HL-60/S4 treated with phorbol 12-myristate 13-acetate at 8.2 ng/mL for 4 days and 3 days (cell line): ENCODE data around the gene MFNG.

Source experiments
- in situ Hi-C: fragments of 300-500 bp; cut with MboI; formaldehyde crosslinking; loops from 2 replicates; pipeline ENCODE4 v1.15.0; 2022; ENCODE audit warnings: low sequenced_read_pairs

The MFNG gene

DNA sequence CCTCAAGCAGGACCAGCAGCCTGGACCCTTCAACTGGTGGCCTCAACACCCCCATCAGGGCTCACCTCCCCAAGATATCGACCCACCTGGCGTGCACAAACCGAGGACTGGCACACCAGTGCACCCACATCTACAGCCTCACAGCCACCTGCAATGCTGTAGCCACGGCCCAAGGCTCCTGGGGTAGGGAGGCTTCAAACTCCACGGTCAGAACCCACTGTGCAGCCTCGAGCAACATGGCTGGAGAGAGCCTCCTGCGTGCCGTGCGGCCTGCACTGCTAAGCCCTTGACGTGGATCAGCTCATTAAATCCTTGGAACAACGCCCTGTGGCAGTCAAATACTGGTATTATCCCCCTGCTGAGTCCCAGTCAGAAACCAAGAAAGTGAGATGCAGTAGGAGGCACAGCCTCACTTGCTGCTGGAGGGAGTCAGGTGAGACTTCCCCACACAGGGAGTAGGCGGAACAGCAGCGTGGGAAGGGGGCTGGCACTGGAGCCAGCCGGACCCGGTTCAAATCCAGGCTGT is 28.4 kb upstream of the MFNG start:
- in situ Hi-C loops, result no loop called here

DNA sequence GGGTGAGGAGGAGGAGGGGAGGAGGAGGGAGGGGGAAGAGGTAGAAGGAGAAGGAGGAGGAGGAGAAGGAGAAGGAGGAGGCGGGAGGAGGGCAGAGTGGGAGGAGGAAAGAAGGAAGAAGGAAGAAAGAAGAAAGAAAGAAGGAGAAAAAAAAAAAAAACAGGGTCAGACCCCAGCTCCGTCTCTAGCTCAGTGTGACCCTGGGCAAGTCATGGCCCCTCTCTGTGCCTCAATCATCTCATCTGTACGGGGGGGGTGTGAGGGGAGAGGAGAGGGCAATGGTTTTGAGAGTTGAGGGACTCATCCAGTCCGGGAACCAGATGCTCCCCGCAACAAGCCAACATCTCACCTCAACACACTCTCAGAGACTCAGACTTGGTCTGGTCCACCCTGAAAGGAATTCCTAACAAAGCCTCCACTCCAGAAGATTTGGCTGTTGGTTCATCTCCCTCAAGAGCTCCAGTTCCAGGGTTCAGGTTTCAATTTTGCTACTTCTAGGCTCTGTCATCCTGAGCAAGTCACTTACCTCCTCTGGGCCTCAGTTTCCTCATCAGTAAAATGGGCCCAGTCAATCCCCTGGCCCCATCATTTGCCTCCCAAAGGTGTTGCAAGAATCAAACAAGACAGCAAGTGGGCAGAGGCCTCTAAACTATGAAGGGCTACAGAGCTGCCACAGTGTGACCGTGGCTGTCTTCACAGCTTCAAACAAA is 25.4 kb upstream of the MFNG start:
- in situ Hi-C loops, result no loop called here

DNA sequence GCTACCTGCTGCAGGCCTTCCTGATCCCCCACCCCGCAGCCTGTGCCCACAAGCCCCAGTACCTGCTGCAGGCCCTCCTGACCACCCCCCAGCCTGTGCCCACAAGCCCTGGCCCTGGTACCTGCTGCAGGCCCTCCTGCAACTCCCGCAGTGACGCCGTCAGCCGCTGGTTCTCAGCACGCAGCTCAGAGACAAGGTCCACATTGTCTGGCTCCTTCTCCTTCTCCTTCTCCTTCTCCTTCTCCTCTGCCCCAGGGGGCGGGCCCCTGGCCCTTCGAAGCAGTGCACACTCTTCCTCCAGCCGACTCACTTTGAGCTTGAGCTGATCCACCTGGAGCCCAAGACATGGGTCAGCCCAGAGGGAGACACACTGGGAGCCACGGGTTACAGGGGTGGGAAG is 23.9 kb upstream of the MFNG start:
- in situ Hi-C loops, result no loop called here

DNA sequence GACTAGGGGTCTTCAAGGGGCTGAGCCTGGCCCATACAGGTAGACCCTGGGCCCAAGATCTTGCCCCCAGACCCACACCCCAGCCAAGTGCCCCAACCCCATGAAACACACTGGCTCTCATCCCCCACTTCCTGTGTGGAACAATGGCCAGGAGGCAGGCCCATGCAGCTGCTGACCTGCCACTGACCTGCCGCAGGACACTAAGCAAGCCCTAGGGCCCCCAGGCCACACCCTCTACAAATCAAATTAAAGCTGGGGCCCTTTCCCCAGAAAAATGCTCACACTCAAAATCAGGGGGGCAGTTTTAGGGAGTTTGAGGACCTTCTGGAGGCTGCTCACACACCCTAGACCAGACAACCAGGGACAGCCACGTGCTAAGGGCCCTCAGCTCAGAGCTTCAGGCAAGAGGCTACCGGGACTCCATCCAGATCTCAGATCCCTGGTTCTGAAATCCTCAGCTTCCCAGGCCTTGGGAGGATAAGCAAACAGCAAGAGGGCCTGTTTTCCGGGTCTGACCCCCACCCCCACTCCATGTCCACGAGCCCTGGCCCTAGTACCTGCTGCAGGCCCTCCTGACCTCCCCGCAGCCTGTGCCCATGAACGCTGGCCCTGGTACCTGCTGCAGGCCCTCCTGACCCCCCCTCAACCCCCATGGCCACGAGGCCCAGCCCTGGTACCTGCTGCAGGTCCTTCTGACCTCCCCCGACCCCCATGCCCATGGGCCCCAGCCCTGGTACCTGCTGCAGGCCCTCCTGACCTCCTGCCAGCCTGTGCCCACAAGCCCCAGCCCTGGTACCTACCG is 23.1 kb upstream of the MFNG start:
- in situ Hi-C loops, result no loop called here

DNA sequence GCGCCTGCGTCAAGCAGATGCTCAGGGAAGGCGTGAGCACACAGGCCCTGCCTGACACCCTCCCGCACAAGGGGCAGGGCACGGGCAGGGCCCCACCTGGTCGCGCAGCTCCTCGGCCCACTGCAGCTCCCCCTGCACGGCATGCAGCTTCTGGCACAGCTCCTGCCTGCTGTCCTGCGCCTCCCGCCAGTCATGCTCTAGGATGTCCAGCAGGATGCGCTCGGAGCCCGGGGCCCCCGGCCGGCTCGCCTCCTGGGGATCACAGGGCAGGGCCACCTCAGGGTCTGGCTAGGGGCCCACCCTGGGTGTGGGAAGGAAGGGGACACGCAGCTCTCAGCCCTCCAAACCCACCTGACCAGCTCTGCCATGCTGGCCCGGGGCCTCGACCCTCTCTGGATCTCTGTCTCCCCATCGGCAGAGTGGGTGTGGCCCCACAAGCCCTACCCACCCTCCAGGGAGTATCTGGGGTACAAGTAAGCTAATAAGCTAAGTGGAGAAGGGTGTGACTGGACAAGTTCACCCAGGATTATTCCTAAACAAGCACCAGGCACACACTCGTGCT is 22.3 kb upstream of the MFNG start:
- in situ Hi-C loops, result no loop called here

DNA sequence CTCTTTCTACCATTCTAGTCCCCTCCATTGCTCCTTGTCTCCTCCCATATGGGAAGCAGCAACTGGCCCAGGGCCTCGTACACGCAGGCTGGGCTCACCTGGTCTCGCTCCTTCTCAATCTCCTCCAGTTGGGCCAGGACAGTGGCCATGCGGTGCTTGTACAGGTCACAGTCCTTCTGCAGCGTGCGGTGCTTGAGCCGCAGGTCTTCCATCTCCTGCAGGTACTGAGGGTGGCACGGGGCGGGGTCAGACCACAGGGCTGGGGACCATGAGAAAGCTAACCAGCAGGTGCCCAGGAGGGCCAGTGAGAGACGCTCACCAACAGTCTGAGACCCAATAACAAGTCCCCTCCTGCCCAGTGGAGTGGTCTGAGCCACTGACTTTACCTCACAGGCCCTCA is 21.5 kb upstream of the MFNG start:
- in situ Hi-C loops, result no loop called here

DNA sequence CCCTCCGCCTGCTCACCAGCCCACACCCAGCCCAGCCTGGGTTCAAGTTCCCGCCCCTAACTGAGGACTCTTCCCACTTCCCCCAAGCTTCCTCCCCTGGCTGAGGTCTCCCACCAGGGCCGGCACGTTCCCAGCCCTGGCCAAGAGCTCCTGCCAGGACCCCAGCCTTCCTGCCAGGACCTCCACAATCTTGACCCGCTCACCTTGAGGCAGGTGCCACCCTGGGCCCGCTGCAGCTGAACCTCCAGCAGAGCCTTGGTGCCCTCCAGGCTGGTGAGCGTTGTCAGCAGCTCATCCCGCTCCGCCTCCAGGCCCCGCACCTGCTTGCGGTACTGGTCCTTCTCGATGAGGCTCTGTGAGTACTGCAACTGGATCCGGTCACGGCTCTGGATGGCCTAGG is 19.8 kb upstream of the MFNG start:
- in situ Hi-C loops, result no loop called here

DNA sequence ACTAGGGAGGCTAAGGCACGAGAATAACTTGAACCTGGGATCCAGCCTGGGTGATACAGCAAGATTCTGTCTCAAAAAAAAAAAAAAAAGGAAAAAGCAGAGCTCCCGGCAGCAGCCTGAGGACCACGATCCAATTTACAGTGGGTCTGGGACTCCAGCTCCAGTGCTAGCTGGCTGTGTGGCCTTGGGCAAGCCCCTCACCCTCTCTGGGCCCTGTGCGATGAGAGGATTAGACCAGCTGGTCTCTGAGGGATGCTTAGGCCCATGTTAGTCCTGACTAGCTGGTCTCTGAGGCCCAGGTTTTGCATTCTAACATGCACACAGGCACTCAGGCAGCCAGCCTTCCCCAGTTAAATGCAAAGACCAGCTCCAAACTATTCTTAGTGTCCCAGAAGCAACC is 19.4 kb upstream of the MFNG start:
- in situ Hi-C loops, result no loop called here

DNA sequence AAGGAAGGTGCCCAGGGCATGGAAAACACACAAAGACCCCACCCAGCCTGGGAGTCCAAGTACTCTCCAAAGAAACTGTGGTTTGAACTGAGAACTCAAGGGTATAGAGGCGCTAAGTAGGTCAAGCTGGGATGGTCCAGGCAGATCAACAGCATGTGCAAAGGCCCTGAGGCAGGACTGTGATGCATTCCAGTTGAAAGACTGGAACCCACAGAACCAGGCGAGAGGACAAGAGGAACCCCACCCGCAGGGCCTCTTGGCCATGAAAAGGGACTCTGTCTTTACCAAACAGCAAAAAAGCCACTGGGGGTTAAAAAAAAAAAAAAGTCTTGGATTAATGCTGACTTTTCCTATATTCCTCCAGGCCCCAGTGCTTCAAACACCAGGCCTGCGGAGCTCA is 18.8 kb upstream of the MFNG start:
- in situ Hi-C loops, result no loop called here

DNA sequence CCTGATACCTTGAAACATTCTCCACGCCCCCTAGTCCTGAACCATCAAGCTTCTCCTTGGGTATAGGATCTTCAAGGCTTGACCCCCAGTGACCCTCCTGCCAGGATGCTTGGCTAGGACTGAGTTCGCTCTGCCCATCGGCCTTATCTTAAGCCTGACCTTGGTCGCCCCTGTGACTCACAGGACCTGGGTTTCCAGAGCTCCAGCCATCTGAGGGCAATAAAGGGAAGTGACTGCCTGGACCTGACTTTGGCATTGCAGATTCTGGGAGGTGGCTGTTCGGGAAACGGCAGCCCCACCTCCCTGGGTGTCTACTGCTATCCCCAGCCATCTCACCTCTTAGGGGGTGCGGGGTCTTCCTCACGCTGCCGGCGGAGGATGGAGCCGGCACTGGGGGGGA is 17.7 kb upstream of the MFNG start:
- in situ Hi-C loops, result no loop called here

DNA sequence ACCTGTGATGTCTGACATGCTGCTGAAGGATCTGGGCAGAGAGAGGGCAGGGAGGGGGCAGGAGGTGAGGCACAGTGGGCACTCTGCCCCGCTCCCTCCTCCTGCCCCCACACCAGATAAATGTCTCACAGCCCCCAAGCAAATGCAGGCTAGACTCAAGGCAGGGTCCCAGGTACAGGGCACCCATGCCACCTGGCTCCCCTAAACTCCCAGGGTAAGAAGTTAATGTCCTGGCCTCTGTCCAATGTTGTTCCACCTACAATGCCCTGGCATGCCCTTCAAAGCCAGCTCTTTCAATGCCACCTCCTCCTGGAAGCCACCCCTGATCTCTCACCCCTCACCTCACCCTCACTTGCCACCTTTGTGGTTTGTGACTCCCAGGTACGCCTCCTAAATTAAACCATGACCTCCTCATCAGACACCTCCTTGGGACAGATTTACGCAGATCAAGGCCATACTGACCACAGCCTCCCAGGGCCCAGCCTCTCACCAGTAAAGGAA is 17.0 kb upstream of the MFNG start:
- in situ Hi-C loops, result no loop called here

DNA sequence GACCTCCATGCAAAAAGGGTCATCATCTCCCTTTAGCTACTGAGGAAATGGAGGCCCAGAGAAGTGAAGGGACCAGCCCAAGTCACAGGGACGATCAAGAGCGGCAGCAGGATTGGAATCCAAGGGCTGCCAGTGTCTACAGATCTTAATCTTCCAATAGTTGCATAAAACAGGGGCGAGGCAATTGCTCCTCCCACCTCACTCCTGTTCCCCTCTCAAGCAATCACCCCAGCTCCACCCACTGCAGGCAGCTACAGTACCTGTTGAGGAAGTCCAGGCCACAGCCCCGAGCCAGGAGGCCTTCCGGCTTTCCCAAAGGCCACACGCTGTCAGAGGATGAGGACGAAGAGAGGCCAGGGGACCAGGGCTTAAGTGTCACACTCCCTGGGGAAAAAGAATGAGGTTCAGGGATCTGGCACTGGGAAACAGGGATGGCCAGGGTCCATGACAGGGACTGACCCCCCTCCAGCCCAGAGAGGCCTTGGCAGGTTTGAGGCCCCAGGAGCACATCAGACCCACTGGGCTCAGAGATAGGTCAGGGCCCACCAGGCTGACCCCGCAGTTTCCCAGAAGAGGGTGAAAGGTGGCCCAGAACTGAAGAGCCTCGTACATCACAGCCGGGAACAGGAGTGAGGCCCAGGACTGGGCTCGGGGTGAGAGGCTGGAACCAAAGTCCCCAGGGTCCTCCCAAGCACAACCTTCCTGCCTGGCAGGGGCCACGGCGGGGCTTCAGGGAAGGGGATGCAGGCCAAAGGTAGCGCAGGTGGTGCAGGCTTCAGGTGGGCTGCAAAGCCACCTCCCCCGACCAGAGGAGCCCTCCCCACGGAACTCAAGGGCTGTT is 16.4 kb upstream of the MFNG start:
- in situ Hi-C loops, result no loop called here

DNA sequence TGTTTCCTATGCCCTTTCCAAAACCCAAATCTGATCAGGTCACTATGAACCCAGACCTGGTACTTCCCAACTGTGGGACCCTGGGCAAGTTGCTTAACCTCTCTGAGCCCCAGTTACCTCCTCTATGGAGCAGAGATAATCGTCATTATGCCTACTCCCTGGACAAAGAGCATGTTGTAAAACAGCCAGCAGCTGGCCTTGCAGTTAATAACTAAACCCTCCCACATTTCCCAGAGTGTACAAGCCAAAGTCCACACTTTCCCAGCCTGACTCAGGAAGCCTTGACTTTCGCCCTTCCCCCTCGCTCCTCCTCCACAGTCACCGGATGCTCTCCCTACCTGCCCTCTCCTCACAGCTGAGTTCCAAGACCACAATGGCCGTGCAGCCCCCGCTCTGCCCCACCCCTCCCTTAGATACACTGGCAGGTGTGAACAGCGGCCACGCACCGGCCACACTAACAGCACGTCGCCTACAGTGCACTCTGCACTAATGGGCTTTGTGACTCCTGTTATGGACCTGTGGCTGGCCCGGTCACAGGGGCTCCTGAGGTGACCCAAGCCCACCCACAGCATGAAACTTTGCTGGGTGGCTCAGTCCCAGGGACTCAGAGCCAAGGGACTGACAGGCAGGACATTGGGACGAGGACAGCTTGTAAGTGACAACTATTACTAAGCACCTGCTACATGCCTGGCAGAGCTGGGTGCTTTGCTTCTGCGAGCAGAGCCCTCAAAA is 15.6 kb upstream of the MFNG start:
- in situ Hi-C loops, result no loop called here

DNA sequence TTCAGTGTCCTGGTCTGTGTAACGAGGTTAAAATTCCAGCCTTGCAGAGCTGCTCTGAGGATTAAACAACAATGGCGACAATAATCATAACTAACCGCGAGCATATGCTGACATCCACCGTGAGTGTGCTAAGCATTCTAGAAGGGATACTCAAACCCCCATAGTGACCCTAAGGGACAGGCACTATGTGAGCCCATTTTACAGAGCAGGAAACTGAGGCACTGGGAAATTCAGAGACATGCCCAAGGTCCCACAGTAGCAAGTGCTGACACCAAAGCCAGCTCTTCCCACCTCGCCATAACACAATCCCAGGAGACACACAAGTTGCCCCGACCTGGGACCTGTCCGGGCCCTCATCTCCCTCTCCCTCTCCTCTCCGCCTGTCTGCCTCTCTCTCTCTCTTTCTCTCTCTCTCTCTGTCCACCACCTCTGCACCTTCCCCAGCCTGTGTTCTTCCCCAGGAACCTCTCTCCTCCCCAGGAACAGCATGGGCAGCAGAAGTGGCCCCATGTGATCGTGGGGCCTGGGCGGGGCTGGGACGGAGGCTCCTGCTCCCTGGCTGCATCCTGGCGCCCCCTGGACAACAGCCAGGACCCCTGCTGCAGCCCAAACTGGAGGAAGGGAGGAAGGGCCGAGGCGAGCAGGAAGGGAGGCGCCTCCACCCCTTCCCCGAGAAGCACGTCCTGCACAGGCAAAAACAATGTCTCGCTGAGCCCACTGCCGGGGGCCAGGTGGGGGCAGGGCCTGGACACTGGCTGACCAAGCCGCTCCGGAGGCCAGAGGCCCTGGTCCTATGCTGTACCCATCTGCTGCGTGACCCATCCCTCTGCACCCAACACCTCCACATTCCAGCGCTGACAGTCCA is 14.8 kb upstream of the MFNG start:
- in situ Hi-C loops, result no loop called here

DNA sequence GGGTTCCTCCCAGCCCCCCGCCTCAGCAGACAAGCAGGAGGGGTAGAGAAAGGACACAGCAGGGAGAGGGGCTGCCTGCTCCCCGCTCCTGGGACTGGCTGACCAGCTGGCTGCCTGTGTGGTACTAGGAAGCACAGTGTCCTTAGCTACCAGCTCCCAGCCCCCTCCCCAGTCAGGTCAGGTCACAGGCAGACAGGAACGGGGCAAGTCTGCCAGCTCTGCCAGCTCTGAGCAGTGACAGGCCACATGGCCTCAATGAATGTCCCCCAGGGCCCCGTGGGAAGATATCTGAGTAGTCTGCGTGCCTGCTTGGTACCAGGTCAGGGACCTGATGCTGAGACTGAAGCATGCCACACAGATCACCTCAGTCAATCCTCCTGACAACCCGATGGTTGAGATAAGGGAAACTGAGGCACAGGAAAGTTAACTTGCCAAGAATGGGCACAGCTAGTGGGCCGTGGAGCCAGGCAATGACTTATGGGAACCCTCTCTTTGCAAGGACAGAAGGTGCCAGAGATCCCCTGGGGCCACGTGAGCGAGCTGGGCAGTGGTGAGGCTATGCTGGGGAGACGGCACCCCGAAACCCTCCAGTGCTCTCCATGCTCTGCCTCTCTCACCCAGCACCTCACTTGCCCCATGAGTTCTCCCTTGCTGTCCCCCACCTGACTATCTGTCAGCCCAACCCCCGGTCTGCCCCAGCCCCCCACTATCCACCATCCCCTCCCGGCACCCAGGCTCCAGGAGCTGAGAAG is 13.8 kb upstream of the MFNG start:
- in situ Hi-C loops, result no loop called here

DNA sequence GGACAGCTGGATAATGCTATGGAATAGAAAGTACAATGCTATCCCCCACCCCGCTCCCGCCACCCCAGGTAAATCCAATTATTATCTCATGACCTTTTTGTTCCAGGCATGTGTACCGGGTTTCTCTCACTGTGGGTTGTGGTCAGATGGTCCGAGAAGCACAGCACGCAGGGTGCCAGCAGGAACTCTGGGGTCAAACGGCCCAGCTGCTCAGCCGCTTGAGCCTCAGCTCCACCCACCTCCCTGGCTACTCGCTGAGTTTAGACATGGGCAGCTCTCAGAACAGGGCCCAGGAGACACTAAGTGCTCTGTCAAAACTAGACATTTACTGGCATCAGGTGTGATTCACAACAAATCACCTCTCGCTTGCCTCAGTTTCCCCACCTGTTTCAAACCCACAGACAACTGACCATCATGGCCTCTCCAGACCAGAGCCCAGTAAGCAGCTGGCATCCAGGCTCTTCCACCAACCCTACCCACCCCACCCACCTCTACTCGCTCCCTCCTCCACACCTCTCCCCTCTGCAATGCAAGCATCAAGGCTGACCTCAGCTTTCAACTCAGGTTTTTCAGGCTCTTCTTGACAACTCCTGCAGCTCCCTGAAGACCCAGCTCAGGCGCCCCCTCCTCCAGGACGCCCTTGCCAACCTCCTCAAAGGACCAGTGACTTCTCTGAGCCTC is 13.0 kb upstream of the MFNG start:
- in situ Hi-C loops, result no loop called here

DNA sequence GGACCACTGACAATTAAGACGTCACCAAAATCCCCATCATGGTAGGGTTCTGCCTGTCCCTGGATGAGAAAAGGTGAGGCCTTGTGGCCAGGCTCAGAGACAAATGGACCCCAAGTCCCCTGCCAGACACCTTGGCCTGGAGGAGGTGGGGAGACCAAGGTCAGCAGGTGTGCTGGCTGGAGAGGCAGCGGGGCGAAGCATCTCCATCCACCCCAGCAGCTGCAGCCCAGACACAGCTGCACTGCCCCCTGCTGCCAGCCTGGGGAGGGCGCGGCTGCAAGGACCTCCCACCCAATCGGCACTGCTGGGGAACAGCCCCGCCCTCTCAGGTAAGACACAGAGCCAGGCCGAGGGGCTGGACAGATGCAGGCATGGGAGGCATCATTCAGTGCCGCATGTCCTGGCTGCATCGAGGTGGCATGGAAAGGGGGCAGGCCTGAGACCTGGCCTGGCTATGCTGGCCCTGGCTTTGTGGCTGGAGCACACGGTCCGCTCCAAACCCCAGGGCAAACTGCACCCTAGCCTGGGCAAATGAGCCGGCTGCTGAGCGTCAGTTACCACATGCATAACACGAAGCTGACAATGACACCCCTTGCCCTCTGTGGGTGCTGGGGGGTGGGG is 12.2 kb upstream of the MFNG start:
- in situ Hi-C loops, result no loop called here
